ENCODE results near the gene CTNNBL1. TPM values are rescaled to one million over a fixed set of nuclear protein-coding genes. Genes with fewer than 3 reads are reported as not detected.

The CTNNBL1 gene
- total and polyA plus RNA-seq, 2 experiments from 2014 or later = 36.3 to 68.7 TPM

DNA sequence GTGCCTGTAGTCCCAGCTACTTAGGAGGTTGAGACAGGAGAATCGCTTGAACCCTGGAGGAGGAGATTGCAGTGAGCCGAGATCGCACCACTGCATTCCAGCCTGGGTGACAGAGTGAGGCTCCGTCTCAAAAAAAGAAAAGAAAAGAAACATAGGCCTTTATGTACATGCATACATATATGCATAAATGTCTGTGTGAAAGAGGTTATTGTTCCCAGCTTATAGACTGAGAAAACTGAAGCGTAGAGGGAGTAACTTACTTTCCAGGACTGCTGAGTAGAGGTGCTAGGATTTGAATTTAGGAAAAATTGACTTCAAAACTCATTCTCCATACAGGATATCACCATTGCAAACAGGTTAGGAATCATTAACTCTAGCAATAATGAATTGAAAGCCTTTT is 32.0 kb downstream of the CTNNBL1 start (continued):
- TF ChIP-seq EZH2 (IDR thresholded peaks at IDR 0.05; ENCODE audit: low read depth, unreplicated experiment) (no peak), STAT1 (IDR thresholded peaks at IDR 0.05; ENCODE audit: unreplicated experiment) (no peak), ZNF114 (CRISPR knock-in tag; IDR thresholded peaks at IDR 0.05) (no peak)

DNA sequence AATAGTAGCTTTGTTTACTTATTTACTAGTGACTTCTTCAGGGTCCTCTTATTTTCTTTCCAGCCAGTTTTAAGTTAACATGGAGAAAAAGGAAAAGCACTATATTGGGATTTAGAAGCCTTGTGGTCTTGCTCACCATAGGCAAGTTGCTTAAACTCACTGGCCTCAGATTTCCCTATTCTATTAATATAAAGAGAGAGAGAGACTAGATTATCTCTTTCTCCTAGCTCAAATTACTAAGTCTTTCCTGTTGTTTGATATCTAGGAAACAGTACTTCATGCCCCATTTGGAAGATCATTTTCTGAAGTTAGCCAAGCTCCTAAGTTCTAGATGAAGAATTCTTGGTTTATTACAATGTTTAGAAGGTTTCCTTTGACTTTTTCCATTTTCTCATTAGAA is 32.5 kb downstream of the CTNNBL1 start:
- Histone ChIP-seq H3K27ac (ENCODE audit: low read depth) (no peak overlapping the region), H3K4me1 (ENCODE audit: insufficient read depth) (no peaks in the 10 kb centered on the region)

DNA sequence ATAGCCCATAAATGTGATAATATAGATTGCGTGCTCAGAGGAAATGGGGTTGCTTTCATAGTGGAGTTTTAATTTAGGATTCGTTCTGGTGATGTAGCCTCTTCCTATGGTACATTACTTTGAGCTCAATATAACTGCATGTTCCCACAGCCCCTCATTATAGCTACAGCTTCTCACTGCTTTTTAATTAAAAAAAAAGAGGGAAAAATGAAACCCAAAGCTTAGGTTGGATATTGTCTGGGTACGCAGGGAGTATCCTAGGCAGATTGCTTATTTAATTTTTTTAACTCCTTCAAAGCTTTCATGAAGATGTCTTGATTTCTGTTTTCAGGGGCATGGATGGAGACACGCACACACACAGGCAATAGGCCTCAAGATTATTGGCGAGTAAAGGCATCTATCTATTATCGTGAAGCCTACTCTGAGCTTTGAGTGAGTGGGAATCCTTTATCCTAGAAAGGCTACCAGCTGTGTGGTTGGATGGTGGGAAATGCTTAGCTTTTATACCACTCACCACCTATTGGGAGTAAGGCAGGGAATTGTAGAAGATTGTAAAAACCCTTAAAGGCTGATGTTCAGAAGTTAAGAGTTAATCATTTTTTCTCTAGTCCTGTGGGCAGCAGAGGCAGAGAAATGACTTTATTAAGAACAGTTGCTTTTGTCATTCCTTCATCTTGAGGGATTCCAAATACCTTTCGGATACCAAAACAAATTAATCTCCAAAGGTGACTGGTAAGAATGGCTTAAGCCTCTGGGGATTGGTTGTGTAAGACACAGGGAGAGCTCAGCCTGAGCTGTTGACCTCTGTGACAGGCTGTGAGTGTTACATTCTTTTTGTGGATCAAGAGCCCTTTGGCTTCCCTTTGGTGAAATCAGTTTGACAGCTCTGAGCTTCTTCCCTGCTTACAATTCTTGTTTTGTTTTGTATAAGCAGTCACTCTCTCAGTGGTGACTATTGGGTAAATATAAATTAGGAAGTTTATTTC is 33.4 kb downstream of the CTNNBL1 start:
- H3K9me2 ChIP-seq (ENCODE audit: insufficient read depth) = no peaks in the 10 kb centered on the region
- no peak overlapping the region for H3K4me3 Mint-ChIP-seq
- H3K4me2 ChIP-seq = no peak overlapping the region
- peaks cover 32% of the 10 kb centered on the region for H3K4me1 Mint-ChIP-seq
- peaks cover 58% of the 10 kb centered on the region for H3K79me2 ChIP-seq (replicated peaks; ENCODE audit: insufficient read depth)
- H3K9me3 Mint-ChIP-seq = no peaks in the 10 kb centered on the region
- H3K27ac ChIP-seq (ENCODE audit: low read depth) = no peak overlapping the region
- no peak overlapping the region for H3K27ac Mint-ChIP-seq
- H3K27me3 ChIP-seq (ENCODE audit: insufficient read depth) = no peaks in the 10 kb centered on the region
- H3K36me3 ChIP-seq (ENCODE audit: insufficient read depth) = no peaks in the 10 kb centered on the region
- H3K4me3 ChIP-seq = no peak overlapping the region
- H3K36me3 Mint-ChIP-seq (ENCODE audit: low read depth) = peaks cover 3% of the 10 kb centered on the region; the same call in 2 of the 3 replicates
- ATAC-seq (peak; percentile 89), DNase-seq (ENCODE audit: low spot score) (no peak)
- H4K20me1 ChIP-seq (replicated peaks; ENCODE audit: insufficient read depth) = peaks cover 18% of the 10 kb centered on the region
- H3K4me1 ChIP-seq (ENCODE audit: insufficient read depth) = no peaks in the 10 kb centered on the region
- H3F3A ChIP-seq (replicated peaks; ENCODE audit: low read depth) = no peaks in the 10 kb centered on the region
- no peak overlapping the region for H2AFZ ChIP-seq
- peaks cover 2% of the 10 kb centered on the region for H3K27me3 Mint-ChIP-seq (ENCODE audit: insufficient read depth, low read depth, poor library complexity)
- TF ChIP-seq, protein P1, sequence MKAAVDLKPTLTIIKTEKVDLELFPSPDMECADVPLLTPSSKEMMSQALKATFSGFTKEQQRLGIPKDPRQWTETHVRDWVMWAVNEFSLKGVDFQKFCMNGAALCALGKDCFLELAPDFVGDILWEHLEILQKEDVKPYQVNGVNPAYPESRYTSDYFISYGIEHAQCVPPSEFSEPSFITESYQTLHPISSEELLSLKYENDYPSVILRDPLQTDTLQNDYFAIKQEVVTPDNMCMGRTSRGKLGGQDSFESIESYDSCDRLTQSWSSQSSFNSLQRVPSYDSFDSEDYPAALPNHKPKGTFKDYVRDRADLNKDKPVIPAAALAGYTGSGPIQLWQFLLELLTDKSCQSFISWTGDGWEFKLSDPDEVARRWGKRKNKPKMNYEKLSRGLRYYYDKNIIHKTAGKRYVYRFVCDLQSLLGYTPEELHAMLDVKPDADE (IDR thresholded peaks at IDR 0.05) = no peak
- no peak for TF ChIP-seq STAT1 (IDR thresholded peaks at IDR 0.05; ENCODE audit: unreplicated experiment)
- TF ChIP-seq EZH2phosphoT487 (IDR thresholded peaks at IDR 0.05; ENCODE audit: unreplicated experiment) = no peak
- no peak for TF ChIP-seq POLR2AphosphoS5 (IDR thresholded peaks at IDR 0.05; ENCODE audit: low read depth)
- no peak for TF ChIP-seq NANOG (IDR thresholded peaks at IDR 0.05; ENCODE audit: borderline replicate concordance)
- TF ChIP-seq ZNF331 (CRISPR knock-in tag; IDR thresholded peaks at IDR 0.05; ENCODE audit: low read depth) = no peak
- no peak for TF ChIP-seq ZNF114 (CRISPR knock-in tag; IDR thresholded peaks at IDR 0.05)
- TF ChIP-seq EZH2 (IDR thresholded peaks at IDR 0.05; ENCODE audit: low read depth, unreplicated experiment) = no peak
- TF ChIP-seq, protein P2, sequence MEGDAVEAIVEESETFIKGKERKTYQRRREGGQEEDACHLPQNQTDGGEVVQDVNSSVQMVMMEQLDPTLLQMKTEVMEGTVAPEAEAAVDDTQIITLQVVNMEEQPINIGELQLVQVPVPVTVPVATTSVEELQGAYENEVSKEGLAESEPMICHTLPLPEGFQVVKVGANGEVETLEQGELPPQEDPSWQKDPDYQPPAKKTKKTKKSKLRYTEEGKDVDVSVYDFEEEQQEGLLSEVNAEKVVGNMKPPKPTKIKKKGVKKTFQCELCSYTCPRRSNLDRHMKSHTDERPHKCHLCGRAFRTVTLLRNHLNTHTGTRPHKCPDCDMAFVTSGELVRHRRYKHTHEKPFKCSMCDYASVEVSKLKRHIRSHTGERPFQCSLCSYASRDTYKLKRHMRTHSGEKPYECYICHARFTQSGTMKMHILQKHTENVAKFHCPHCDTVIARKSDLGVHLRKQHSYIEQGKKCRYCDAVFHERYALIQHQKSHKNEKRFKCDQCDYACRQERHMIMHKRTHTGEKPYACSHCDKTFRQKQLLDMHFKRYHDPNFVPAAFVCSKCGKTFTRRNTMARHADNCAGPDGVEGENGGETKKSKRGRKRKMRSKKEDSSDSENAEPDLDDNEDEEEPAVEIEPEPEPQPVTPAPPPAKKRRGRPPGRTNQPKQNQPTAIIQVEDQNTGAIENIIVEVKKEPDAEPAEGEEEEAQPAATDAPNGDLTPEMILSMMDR (conservative IDR thresholded peaks at IDR 0.05; ENCODE audit: low read depth in 2 of 2) = no peak

More for the DNA sequence above, 32.5 kb downstream of the CTNNBL1 start:
- Histone ChIP-seq H3F3A (replicated peaks; ENCODE audit: low read depth) (no peaks in the 10 kb centered on the region), H3K36me3 (ENCODE audit: insufficient read depth) (no peaks in the 10 kb centered on the region), H3K79me2 (replicated peaks; ENCODE audit: insufficient read depth) (peaks cover 62% of the 10 kb centered on the region), H3K4me3 (no peak overlapping the region), H3K9me2 (ENCODE audit: insufficient read depth) (no peaks in the 10 kb centered on the region), H3K4me2 (no peak overlapping the region), H2AFZ (no peak overlapping the region), H3K27me3 (ENCODE audit: insufficient read depth) (no peaks in the 10 kb centered on the region), H4K20me1 (replicated peaks; ENCODE audit: insufficient read depth) (peaks cover 18% of the 10 kb centered on the region)
- Mint-ChIP-seq H3K4me1 (peaks cover 32% of the 10 kb centered on the region), H3K9me3 (no peaks in the 10 kb centered on the region; the same call in 2 of the 3 replicates), H3K36me3 (ENCODE audit: low read depth) (peaks cover under 1% of the 10 kb centered on the region; the same call in 2 of the 3 replicates), H3K27ac (no peak overlapping the region), H3K27me3 (ENCODE audit: insufficient read depth, low read depth, poor library complexity) (peaks cover 2% of the 10 kb centered on the region), H3K4me3 (no peak overlapping the region)
- no peak for DNase-seq (ENCODE audit: low spot score)
- ATAC-seq = no peak
- TF ChIP-seq, protein P1 (IDR thresholded peaks at IDR 0.05) = no peak
- TF ChIP-seq EZH2 (IDR thresholded peaks at IDR 0.05; ENCODE audit: low read depth, unreplicated experiment) (no peak), CREB1 (CRISPR knock-in tag; IDR thresholded peaks at IDR 0.05; ENCODE audit: low read depth) (no peak)

Measured in GM23338 (cell line).